Measurements from ENCODE around the gene CHST2.
A peak's percentile ranks its signal among the peaks of the same experiment; 100 is the strongest.

Gene CHST2

GRCh38 chr3:143165612-143166285, 46.2 kb downstream of the CHST2 start:
- DNase-seq (ENCODE audit: low read depth in 1 of 2, low spot score in 1 of 2): peak in 1 of 2 donors; percentile 45

GRCh38 chr3:143166376-143166775, 46.8 kb downstream of the CHST2 start:
- DNase-seq (ENCODE audit: low read depth in 1 of 2, low spot score in 1 of 2): no peak

DNA sequence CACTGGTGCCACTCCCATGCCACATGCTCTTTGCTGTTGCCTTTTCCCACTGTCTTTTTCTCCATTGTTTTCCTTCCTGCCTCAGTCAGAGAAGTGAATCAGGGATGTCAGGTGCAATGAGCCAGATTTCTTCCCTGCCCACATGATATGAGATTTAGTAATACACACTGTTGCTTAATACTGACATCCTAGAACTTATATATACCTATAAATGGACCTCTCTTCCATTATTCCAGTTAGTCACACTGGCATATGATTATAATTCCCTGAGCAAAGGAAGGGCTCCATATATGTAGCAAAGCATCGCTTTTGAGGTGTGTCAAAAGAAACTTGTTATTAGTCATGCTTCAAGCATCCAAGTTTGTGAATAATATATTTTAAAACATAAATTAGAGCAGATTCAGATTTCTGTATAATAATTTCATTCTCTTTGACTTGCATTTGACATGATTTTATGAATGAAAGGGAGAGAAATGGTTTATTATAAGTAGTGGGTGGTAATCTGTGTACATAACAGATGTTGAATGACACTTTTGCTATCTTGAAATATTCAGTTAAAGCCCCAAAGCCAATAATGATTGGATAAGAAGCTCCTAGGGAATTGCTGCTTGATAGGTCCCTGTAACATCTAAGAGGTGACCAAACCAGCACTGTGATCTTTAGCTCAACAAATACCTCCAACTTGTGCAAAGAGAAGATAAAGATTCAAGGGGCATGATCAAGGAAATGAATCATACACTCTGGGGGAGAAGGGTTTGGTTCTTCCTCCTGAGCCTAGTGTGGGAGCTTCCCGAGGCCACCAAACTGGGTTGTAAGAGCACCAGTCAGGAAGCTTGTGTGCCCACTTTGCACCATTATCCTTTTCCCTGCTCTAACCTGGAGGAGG, 48.6 kb downstream of the CHST2 start:
- no peak for DNase-seq (ENCODE audit: low read depth in 1 of 2, low spot score in 1 of 2)

DNA sequence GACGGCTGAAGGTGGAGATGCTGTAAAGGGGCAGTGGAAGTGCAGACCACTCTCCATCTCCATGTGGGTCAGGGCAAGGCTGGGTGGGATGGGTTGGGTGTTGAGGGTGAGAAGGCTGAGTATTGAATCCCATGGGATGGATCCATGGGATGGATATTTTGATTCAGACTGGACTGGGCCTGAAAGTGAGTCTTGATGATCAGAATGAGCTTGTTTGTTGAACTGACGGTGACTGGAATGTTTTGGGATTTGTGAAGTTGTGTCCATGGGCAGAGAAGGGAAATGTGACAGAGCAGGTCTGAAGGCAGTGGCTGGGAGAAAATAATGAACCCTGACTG, 49.3 kb downstream of the CHST2 start:
- DNase-seq (ENCODE audit: low read depth in 1 of 2, low spot score in 1 of 2): no peak

DNA sequence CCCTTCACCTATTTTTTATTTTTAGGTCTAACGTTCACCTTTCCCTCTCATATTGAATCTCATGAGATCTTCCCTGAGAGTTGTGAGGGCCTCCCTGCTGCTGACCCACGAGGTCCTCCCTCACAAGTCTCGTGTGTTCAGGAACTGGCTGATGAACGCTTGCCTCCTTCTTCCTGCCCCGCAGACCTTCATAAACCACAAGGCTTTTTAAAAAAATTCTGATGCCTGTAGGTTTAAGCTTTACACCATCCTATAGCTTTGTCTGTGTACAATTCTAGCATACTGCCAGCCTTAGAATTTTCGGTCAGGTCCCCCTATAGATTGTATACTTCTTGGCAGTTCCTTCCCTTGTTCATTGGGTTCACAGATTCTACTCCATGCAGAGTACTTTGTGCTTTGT, 50.5 kb downstream of the CHST2 start:
- DNase-seq (ENCODE audit: low read depth in 1 of 2, low spot score in 1 of 2): no peak

DNA sequence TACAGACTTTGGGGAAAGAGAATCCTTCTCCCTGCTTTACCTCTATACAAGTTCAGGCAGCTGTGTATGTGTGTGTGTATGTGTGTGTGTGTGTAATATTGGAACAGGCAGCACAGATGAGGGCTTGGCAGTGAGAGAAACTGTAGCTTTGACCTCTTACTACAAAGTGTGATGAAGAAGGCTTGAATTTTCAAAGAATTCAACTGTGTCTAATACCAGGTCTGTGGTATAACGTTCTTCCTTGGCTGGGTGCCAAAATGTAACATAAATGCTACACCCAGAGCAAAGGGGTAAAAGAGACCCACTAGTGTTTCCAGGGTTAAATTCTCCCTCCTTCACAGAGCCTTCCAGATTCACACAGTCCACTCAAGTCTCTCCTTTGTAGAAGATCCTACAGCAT, 51.1 kb downstream of the CHST2 start:
- DNase-seq (ENCODE audit: low read depth in 1 of 2, low spot score in 1 of 2): no peak

DNA sequence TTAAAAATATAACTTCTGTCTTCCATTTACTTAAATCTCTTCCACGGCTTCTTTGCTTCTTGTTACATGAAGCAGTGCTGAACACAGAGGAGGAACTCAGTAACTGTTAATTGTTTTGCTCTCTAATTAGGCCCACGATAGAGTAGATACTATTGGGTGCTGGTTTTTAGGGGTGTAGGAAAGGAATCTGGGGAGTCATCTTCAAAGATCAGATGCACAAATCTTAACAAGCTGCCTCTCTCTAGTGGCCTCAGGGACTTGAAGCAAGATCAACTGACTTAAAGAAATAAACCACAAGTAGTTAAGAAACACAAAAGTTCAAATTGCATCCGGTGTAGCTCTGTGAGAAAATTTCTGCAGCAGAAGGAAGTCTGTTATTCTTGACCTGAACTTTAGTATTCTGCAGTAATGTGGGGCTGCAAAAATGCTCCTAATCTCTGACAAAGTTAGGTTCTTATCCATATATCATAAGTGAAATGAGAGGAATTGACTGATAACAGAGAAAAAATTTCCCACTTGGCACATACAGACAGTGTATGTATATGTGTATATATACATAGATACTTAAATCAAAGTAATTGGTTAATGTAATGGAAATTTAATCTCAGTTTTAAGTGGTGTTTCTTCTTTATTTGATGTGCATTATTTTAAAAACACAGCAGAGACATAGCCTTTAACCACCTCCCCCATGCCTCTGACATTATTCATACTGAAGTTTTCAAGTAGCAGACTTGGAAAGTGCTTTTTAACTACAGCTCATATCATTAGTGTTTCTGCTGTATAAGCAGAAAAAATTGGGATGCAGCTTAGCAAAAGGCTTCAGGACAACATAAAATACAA, 51.8 kb downstream of the CHST2 start:
- no peak for DNase-seq (ENCODE audit: low read depth in 1 of 2, low spot score in 1 of 2)

DNA sequence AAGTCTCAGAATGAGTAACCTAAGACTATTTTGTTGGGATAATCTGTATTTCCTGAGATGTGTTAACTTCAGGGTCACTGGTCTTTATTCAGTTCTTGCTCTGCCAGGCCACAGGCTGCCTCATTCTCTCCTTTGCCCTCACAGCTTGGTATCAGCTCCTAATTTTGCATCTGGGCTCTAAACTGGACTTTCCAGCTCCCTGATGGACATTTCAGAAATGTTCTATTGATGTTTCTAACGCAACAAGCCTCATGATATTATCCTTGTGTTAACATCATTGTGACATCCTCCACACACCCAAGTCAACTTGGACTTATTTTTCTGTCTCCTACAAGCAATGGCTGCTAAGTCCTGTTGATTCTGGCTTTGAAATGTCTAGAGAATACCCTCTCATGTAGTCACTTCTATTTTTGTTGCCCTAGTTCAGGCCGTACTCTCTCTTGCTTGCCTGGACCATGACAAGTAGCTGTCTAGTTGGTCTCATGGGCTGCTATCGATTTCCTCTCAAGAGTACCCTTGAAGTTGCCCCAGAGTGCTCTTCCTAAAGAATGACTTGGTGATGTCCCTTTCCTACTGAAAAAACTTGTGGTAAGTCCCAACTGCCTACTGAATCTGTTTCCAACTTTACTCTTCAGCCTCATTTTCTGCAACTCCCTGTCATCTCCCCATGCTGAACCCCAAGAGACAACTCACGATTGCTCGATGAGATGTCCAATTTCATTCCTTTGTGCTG, 52.7 kb downstream of the CHST2 start:
- no peak for DNase-seq (ENCODE audit: low read depth in 1 of 2, low spot score in 1 of 2)

GRCh38 chr3:143172795-143173145, 53.2 kb downstream of the CHST2 start:
- DNase-seq (ENCODE audit: low read depth in 1 of 2, low spot score in 1 of 2): no peak

- DNase-seq (ENCODE audit: low read depth in 1 of 2, low spot score in 1 of 2): no peak
Measured at GRCh38 chr3:143173242-143173641, 53.7 kb downstream of the CHST2 start.
